Esophagus muscularis mucosa (tissue), 4 donors: ENCODE measurements around the gene ELK4. TPM values are rescaled to one million over a fixed set of nuclear protein-coding genes. Genes with fewer than 3 reads are reported as not detected.
A peak's percentile ranks its signal among the peaks of the same experiment; 100 is the strongest.

ENCODE experiments used
- DNase-seq: peaks from one replicate; pipeline ENCODE4 v3.0.0-alpha.2; 2017; ENCODE audit errors: extremely low spot score
- H3K27ac ChIP-seq, 4 donors: fragments of 200-600 bp; sonication (generic); replicated peaks in 1 of 4; 1 replicate in 3 of 4; 2 replicates in 1 of 4; pipeline ENCODE4 v1.5.1; 2016 to 2019; ENCODE audit warnings: mild to moderate bottlenecking in 1 of 4
- H3K27me3 ChIP-seq, 4 donors: fragments of 200-600 bp; sonication (generic); one replicate each; pipeline versions ENCODE4 v1.5.1 to v1.6.0; 2016 to 2019
- H3K36me3 ChIP-seq, 4 donors: fragments of 200-600 bp; sonication (generic); one replicate each; pipeline ENCODE4 v1.5.1; 2016 to 2019
- H3K4me1 ChIP-seq, 4 donors: fragments of 200-600 bp; sonication (generic); one replicate each; pipeline ENCODE4 v1.5.1; 2016 to 2019
- H3K4me3 ChIP-seq, 4 donors: fragments of 200-600 bp; sonication (generic); 1 replicate in 2 of 4; 2 replicates in 2 of 4; pipeline ENCODE4 v1.5.1; 2016 to 2019; ENCODE audit warnings: mild to moderate bottlenecking in 4 of 4, moderate library complexity in 1 of 4
- H3K9me3 ChIP-seq, 4 donors: fragments of 200-600 bp; sonication (generic); 1 replicate in 3 of 4; 2 replicates in 1 of 4; pipeline ENCODE4 v1.5.1; 2016 to 2019
- CTCF ChIP-seq, 3 experiments: fragments of 200-600 bp in 2 of 3; fragments of 450-650 bp in 1 of 3; sonication (generic) in 2 of 3; IDR thresholded peaks; one replicate each; pipeline ENCODE4 v1.5.1; 2017 to 2019; ENCODE audit warnings: antibody characterized with exemption in 3 of 3, mild to moderate bottlenecking in 2 of 3, moderate library complexity in 1 of 3
- EP300 ChIP-seq: sonication (generic); formaldehyde crosslinking; IDR thresholded peaks from one replicate; pipeline ENCODE4 v1.6.1; 2017; ENCODE audit warnings: antibody characterized with exemption
- POLR2A ChIP-seq: fragments of 450-650 bp; IDR thresholded peaks from one replicate; pipeline ENCODE4 v1.6.1; 2017; ENCODE audit warnings: antibody characterized with exemption, moderate library complexity, mild to moderate bottlenecking, low read depth
- POLR2AphosphoS5 ChIP-seq, 2 donors: sonication (generic); formaldehyde crosslinking; IDR thresholded peaks; one replicate each; pipeline ENCODE4 v1.6.1; 2017; ENCODE audit warnings: antibody characterized with exemption in 2 of 2
- WGBS: methylation state at CpG from one replicate; pipeline ENCODE4 v1.1.5; 2018; 5-methylcytosine and 5-hydroxymethylcytosine counted together
- intact Hi-C: fragments of 100-400 bp; cut with DNase I; formaldehyde crosslinking; loops from one replicate; pipeline ENCODE4 v1.15.1; 2023
- total RNA-seq, 4 donors: library from RNA; depleted of rRNA; stranded (reverse); fragments of >200 nt; gene quantifications; one replicate each; pipeline versions ENCODE4 v1.1.0 to v1.2.1, GENCODE V29; 2016

Gene ELK4
- total RNA-seq, 4 donors from 2014 or later = 18.7 to 23.2 (median 20.5) TPM

GRCh38 chr1:205631010-205631767, 622 bp downstream of the ELK4 start:
- peak overlapping the region; percentile 73 to 89 (median 81) for H3K4me3 ChIP-seq
- DNase-seq = peak; percentile 92
- peak overlapping the region; percentile 96 to 98 (median 96) for H3K27ac ChIP-seq
- no peaks in the 10 kb centered on the region for H3K9me3 ChIP-seq
- intact Hi-C loops = no loop called here
- no peaks in the 10 kb centered on the region for H3K27me3 ChIP-seq
- under 1% methylated on average over 30 of the region's 81 CpGs for WGBS
- no peak for TF ChIP-seq POLR2A
- peak; percentile 16 to 52 for TF ChIP-seq POLR2AphosphoS5 (IDR thresholded peaks at IDR 0.05)
- peaks cover 34 to 50% (median 36%) of the 10 kb centered on the region in 4 donors for H3K4me1 ChIP-seq
- H3K36me3 ChIP-seq = no peaks in the 10 kb centered on the region

- Histone ChIP-seq H3K4me3 (peak overlapping the region; percentile 73 to 89 (median 81)), H3K36me3 (no peaks in the 10 kb centered on the region), H3K27ac (peak overlapping the region; percentile 96 to 98 (median 96)), H3K9me3 (no peaks in the 10 kb centered on the region), H3K27me3 (no peaks in the 10 kb centered on the region), H3K4me1 (peaks cover 34 to 56% (median 37%) of the 10 kb centered on the region in 4 donors)
- intact Hi-C loops = no loop called here
- WGBS = 10% methylated on average over 3 of the region's 3 CpGs
- DNase-seq = no peak
- no peak for TF ChIP-seq POLR2AphosphoS5 (IDR thresholded peaks at IDR 0.05)
- TF ChIP-seq POLR2A = no peak
- TF ChIP-seq EP300 = no peak
Measured at GRCh38 chr1:205630651-205631009, 1.2 kb downstream of the ELK4 start.

- Histone ChIP-seq H3K27ac (peak overlapping the region; percentile 96 to 98 (median 96)), H3K4me1 (peaks cover 34 to 60% (median 37%) of the 10 kb centered on the region in 4 donors), H3K4me3 (peak overlapping the region; percentile 73 to 89 (median 81)), H3K27me3 (no peaks in the 10 kb centered on the region), H3K36me3 (no peaks in the 10 kb centered on the region), H3K9me3 (no peaks in the 10 kb centered on the region)
- no peak for DNase-seq
- TF ChIP-seq EP300 = no peak
- intact Hi-C loops = no loop called here
- WGBS = 6% methylated on average over 3 of the region's 3 CpGs
Measured at GRCh38 chr1:205630241-205630640, 1.6 kb downstream of the ELK4 start.

- H3K4me3 ChIP-seq = peak overlapping the region in 1 of 4 donors; percentile 3
- WGBS = 84% methylated on average over 6 of the region's 6 CpGs
- H3K36me3 ChIP-seq = no peaks in the 10 kb centered on the region
- DNase-seq = peak; percentile 72
- TF ChIP-seq EP300 = no peak
- TF ChIP-seq POLR2AphosphoS5 (IDR thresholded peaks at IDR 0.05) = no peak
- H3K4me1 ChIP-seq = peaks cover 34 to 62% (median 37%) of the 10 kb centered on the region in 4 donors
- H3K27me3 ChIP-seq = no peaks in the 10 kb centered on the region
- H3K9me3 ChIP-seq = no peaks in the 10 kb centered on the region
- H3K27ac ChIP-seq = peak overlapping the region in 3 of 4 donors; percentile 96 to 98 (median 97)
- intact Hi-C loops = no loop called here
Measured at GRCh38 chr1:205629751-205630150, 2.1 kb downstream of the ELK4 start.

- no peak for TF ChIP-seq EP300
- no peak for TF ChIP-seq POLR2A
- no peak for TF ChIP-seq CTCF (IDR thresholded peaks at IDR 0.05)
- no peak for TF ChIP-seq POLR2AphosphoS5 (IDR thresholded peaks at IDR 0.05)
- no peaks in the 10 kb centered on the region for H3K27me3 ChIP-seq
- no peak overlapping the region for H3K4me3 ChIP-seq
- intact Hi-C loops = no loop called here
- WGBS = 87% methylated on average over 8 of the region's 8 CpGs
- DNase-seq = peak; percentile 8
- peaks cover 31 to 60% (median 33%) of the 10 kb centered on the region in 4 donors for H3K4me1 ChIP-seq
- no peaks in the 10 kb centered on the region for H3K9me3 ChIP-seq
- no peak overlapping the region for H3K27ac ChIP-seq
- peaks cover 0 to 8% (median 6%) of the 10 kb centered on the region in 4 donors for H3K36me3 ChIP-seq
Measured at GRCh38 chr1:205627956-205628355, 3.9 kb downstream of the ELK4 start.

- H3K9me3 ChIP-seq = no peaks in the 10 kb centered on the region
- no peak overlapping the region for H3K4me3 ChIP-seq
- intact Hi-C loops = no loop called here
- H3K27ac ChIP-seq = no peak overlapping the region
- WGBS = 84% methylated on average over 3 of the region's 3 CpGs
- H3K27me3 ChIP-seq = no peaks in the 10 kb centered on the region
- no peak for DNase-seq
- TF ChIP-seq CTCF (IDR thresholded peaks at IDR 0.05) = no peak
- no peak for TF ChIP-seq POLR2A
- no peak for TF ChIP-seq POLR2AphosphoS5 (IDR thresholded peaks at IDR 0.05)
- TF ChIP-seq EP300 = no peak
- peaks cover 12 to 25% (median 21%) of the 10 kb centered on the region in 4 donors for H3K36me3 ChIP-seq
- H3K4me1 ChIP-seq = peaks cover 24 to 51% (median 26%) of the 10 kb centered on the region in 4 donors
Measured at GRCh38 chr1:205626216-205626615, 5.6 kb downstream of the ELK4 start.
